HG02798 (cell line): ENCODE results near the gene MCAM.

ENCODE experiments used
- ATAC-seq: cut with Tn5 transposase; IDR thresholded peaks from one replicate; pipeline ENCODE4 v1.9.1; 2021; ENCODE audit warnings: mild to moderate bottlenecking; ENCODE audit not compliant: unreplicated experiment, poor library complexity

MCAM gene

DNA sequence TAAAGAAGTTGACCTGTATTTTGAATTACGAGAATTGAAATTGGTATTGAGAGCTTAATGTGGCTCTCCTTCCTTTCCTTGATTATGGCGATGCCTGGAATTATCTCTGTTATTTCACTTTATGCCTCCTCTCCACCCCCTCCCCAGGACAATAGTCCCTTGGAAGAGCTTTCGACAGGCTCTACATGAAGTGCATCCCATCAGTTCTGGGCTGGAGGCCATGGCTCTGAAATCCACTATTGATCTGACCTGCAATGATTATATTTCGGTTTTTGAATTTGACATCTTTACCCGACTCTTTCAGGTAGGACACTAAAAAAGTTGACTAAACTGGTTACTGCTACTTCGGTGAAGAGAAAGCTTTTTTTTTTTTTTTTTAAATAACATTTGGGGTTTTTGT is 43.2 kb downstream of the MCAM start:
- no peak for ATAC-seq

DNA sequence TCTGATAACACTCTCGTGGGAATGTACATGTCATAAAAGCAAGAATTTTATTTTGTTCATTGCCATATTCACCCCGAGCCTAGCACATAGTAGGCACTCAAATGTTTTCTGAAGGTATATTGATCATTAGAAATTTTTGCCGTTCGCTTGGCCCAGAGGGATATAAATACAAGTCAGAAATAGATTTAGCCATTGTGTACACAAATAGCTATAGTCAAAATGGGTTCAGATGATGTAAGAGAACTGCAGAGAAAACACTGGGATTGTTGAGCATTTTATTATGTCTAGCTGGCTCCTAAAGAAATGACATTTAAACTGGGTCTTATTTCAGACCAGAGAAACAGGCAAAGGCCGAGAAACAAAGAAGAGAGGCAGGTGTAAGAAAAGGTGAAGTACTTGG is 49.3 kb downstream of the MCAM start:
- no peak for ATAC-seq

DNA sequence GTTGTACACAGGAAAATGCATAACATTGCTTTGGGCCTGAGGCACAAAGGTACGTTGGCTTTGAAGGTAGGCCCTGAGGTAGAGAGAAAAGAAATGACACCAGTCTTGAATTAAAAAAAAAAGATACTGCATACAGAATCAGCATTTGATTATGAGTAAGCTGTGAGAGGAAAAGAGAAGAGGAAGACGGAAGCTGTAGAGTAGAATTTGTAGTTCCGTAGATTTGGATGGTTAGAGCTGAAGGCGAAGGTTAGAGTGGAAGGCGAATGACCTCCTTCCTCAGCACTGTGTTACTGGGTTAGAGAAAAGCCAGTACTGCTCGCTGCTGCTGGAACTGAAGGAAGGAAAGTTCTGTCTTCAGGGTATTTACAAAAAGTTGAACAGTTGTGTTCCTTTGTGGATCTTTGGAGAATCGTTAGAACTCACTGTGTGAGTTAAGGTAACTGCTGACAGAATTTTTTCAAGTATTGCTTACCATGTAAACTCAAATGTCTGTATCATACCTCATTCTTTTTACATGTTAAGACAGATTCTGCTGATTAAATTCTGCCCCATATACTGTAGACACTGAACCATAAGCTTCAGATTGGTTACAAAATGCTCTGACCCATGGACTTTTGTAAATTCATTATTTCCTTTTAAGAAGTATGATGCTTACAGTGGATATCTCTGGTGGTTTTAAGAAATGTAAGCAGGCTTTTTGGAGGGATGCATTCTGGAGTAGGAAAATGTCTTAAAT is 50.2 kb downstream of the MCAM start:
- ATAC-seq = no peak

DNA sequence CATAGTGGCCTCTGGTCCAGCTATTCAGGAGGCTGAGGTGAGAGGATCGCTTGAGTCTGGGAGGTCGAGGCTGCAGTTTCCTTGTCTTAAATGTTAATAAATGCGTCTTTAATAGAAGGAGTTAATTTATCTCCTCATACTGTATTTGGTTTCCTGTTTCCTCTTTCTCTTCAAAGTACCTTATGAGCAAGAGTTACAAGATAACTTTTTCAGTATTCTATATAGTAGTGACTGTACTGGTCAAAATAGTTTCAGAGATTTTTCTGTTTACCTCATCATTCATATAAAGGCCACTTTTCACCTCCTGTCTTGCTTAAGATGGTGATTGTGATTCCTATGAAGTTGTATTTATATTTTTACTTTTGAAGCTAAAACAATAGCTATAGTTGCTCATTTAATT is 50.9 kb downstream of the MCAM start:
- ATAC-seq = no peak

DNA sequence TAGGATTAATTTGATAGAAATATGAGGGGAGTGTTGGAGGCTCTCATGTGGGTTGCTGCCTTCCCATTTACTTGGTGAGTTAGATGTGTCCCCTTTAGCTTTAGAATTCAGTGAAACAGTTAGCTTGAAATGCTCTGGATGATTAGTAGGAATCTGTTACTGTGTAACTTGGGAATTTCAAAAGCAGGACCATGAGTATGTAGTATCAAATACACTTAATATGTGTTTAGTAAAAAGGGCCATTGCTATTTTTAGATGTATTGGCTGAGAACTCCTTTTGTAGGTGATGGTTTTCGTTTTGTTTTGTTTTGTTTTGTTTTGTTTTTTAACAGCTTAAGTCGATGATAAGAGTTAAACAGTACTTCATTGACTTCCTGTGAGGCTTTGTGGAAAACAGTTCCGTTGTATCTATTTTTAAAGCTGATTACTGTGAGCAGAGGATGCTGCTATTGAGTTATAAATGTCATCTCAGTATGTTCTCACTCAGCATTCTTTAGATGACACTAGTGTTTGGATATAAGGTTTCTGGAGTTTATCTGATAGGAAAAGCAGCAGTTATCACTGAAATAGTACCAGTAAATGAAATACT is 53.5 kb downstream of the MCAM start:
- ATAC-seq = no peak

DNA sequence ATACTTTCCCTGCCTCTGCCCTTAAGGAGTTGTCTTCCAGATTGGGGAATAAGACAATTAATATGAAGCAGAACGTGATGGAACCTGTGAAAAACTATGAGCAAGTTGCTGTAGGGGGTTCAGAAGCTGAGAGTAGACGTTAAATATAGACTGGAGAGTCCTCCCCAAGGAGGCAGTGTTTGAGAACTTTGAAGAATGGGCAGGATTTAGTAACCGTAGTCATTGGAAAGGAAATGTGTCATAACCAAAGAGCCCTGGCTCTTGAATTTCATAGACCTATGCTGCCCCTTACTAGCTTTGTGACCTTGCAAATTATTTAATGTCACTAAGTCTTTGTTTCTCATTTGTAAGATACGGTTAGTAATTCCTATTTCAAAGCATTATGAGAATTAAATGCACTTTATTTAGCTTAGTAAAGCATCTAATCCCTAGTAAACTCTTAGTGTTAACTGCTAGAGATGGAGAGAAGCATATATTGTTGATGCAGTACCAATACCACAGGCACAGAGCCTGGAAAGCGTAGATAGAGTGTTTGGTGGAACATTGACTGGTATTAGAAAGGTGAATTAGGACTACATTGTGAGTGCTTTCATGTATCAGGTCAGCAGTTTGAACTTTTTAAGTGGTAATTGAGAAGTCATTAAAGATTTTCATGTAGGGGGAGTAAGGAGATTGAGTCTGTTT is 54.1 kb downstream of the MCAM start:
- ATAC-seq = no peak

DNA sequence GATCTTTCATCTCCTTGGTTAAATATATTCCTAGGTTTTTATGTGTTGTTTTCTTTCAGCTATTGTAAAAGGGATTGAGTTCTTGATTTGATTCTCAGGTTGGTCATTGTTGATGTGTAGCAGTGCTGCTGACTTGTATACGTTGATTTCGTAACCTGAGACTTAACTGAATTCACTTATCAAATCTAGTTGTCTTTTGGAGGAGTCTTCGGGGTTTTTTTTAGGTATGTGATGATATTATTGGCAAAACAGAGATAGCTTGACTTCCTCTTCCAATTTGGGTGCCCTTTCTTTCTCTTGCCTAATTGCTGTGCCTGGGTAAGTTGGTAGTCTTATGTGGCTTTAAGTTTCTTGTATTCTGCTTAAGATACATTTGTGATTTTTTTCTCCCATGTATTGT is 57.9 kb downstream of the MCAM start:
- no peak for ATAC-seq
